HG02970 (cell line): ENCODE measurements around the gene UBE2B.

ENCODE experiments used
- ATAC-seq: cut with Tn5 transposase; IDR thresholded peaks from one replicate; pipeline ENCODE4 v1.9.1; 2021; ENCODE audit warnings: mild to moderate bottlenecking, moderate library complexity, moderate number of reproducible peaks; ENCODE audit not compliant: unreplicated experiment, low FRiP score

Gene UBE2B

DNA sequence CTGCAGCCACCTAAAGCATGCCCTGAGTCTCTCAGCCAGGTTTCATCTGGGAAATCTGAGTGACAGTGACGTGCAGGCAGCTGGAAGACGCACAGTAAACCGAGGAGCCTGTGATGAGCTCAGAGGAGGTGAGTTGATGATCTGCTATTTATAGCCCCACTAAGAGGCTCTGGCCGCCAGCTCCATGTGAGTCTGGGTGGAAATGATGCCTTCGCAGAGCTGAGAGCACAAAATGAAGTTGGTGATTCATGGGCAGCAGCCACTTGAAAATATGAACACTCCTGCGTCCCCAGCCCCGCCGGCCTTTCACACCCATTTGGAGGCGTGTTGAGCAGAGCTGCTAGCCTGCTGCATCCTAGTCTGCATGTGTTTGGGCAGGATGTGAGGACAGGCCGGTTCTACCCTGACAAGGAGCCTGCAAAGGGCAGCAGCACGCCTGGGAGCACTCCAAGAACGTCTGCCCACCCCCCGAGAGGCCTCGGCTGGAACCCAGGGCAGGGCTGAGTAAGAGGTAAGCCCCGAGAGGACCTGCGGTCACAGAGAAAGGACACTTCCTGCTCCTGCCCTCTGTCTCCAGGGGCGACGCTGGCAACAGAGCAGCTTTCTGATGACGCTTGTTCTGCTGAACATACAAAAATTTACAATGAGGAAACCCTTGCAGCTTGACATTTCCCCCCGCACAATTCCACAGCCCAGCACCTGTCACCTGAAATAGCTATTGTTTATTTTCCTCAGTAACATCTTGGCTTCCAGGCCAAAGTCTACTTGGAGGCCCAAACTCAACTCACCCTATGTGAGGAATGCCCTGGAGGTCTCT lies 65.4 kb downstream of the UBE2B start:
- peak; percentile 70 for ATAC-seq

- no peak for ATAC-seq
Measured at GRCh38 chr5:134437340-134437846, 66.0 kb downstream of the UBE2B start.

DNA sequence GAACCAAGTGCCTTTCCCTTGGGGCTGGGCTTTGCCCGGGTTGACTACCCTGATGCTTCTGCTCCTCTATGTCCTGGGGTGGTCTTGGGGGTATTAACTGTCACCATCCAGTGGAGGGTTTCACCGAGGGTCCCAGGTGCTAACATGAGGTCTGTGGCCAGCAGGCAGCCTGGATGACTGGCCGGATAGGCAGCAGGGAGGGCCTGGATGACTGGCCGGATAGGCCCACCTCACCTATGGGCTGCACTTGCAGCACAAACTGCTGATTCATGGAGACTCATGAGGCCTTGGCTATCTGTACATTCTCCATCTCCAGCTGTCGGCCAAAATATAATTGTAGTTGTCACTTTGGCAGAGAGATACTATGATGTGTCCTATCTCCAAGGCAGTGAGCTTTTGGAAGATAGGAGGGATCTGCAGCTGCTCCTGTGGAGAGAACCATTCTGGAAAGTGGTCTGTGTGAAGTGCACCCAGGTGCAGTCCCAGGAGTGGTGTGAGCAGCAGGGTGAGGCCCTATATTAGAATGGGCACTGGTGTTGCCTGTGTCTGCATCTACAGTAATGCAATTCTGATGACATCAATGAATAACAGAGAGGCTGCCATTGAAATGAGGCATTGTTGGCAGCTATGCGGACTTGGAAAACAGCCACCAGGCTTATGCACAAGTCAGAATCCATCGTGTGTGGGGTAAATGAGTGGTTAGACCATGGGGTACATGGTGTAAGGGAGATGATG lies 66.6 kb downstream of the UBE2B start:
- no peak for ATAC-seq

GRCh38 chr5:134438721-134439123 lies 67.4 kb downstream of the UBE2B start:
- no peak for ATAC-seq

- no peak for ATAC-seq
Measured at GRCh38 chr5:134439210-134439654, 67.9 kb downstream of the UBE2B start.

DNA sequence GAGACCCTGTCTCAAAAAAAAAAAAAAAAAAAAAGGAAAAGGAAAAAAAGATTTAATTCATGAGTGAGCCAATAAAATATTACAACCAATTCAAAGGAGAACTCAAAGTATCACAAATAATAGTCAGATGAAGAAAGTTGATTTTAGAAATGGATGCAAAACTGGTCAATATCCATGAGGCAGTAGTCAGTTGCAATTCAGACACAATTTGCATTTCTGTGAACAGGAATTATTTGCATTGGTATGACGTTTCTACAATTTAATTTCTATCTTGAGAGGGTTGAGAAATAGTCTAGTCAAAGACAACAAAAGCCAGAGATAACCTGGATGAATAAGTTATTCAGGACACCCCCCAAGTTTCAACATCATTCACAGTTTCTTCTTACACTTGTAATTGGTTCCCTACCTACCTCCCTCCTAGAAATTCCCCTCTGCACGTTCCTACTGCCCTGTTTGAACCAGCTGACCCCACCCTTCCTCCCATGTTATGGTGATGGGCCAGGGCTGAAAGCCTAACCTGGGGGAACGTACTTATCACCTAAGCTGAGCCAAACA lies 68.9 kb downstream of the UBE2B start:
- no peak for ATAC-seq
